ENCODE results near the gene PTCHD1. TPM values are rescaled to one million over a fixed set of nuclear protein-coding genes. Genes with fewer than 3 reads are reported as not detected.

The PTCHD1 gene
- total RNA-seq, 1 experiment from 2014 or later = not detected

DNA sequence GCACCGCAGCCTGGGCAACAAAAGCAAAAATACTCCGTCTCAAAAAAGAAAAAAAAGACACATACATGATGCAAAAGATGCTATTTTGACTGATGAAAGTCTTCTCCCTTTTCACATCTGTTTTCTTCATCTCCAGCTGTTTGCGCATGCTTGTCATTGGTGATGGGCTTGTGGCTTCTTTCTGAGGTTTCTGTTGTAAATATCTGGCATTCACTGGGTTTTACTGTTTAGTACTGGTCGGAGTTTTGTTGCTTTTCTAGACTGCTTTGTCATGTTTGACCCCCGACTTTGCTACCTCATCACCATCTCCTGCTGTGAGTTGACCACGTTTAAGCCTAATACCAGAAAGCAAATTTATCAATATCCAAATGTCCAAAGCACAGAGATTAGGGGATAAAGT lies 34.4 kb downstream of the PTCHD1 start:
- TF ChIP-seq TCF7L2 (IDR thresholded peaks at IDR 0.05; ENCODE audit: borderline replicate concordance, extremely low read depth, insufficient read depth, insufficient read length) = no peak
- no peak for TF ChIP-seq ELF1 (IDR thresholded peaks at IDR 0.05; ENCODE audit: borderline replicate concordance, low read depth)
- TF ChIP-seq SP1 (IDR thresholded peaks at IDR 0.05; ENCODE audit: low read depth) = no peak
- TF ChIP-seq POLR2A (IDR thresholded peaks at IDR 0.05; ENCODE audit: borderline replicate concordance, extremely low read depth, insufficient read depth, insufficient read length) = no peak
- no peak for TF ChIP-seq SRF (IDR thresholded peaks at IDR 0.05; ENCODE audit: low read depth)
- TF ChIP-seq, protein P1, sequence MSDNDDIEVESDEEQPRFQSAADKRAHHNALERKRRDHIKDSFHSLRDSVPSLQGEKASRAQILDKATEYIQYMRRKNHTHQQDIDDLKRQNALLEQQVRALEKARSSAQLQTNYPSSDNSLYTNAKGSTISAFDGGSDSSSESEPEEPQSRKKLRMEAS (IDR thresholded peaks at IDR 0.05) = no peak
- TF ChIP-seq, protein P2, sequence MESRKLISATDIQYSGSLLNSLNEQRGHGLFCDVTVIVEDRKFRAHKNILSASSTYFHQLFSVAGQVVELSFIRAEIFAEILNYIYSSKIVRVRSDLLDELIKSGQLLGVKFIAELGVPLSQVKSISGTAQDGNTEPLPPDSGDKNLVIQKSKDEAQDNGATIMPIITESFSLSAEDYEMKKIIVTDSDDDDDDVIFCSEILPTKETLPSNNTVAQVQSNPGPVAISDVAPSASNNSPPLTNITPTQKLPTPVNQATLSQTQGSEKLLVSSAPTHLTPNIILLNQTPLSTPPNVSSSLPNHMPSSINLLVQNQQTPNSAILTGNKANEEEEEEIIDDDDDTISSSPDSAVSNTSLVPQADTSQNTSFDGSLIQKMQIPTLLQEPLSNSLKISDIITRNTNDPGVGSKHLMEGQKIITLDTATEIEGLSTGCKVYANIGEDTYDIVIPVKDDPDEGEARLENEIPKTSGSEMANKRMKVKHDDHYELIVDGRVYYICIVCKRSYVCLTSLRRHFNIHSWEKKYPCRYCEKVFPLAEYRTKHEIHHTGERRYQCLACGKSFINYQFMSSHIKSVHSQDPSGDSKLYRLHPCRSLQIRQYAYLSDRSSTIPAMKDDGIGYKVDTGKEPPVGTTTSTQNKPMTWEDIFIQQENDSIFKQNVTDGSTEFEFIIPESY (IDR thresholded peaks at IDR 0.05; ENCODE audit: extremely low read depth, insufficient replicate concordance, low read length) = no peak
- TF ChIP-seq, protein P3, sequence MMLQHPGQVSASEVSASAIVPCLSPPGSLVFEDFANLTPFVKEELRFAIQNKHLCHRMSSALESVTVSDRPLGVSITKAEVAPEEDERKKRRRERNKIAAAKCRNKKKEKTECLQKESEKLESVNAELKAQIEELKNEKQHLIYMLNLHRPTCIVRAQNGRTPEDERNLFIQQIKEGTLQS (IDR thresholded peaks at IDR 0.05) = no peak
- no peak for TF ChIP-seq RAD21 (IDR thresholded peaks at IDR 0.05; ENCODE audit: low read depth)
- no peak for TF ChIP-seq EZH2 (IDR thresholded peaks at IDR 0.05)
- TF ChIP-seq EZH2phosphoT487 (IDR thresholded peaks at IDR 0.05; ENCODE audit: borderline replicate concordance) = no peak
- TF ChIP-seq CEBPB (IDR thresholded peaks at IDR 0.05; ENCODE audit: low read depth) = no peak
- Histone ChIP-seq H3K4me2 (ENCODE audit: low read length) (no peak overlapping the region), H3K27ac (ENCODE audit: low read depth, low read length) (no peak overlapping the region), H3K27me3 (ENCODE audit: insufficient read depth, low read length) (peaks cover 27% of the 10 kb centered on the region), H3K4me1 (ENCODE audit: control insufficient read depth in 1 of 2, insufficient read depth in 2 of 2, low read length in 2 of 2) (no peaks in the 10 kb centered on the region), H3K4me3 (replicated peaks in 1 of 2; ENCODE audit: low read depth in 1 of 2, low read length in 2 of 2) (no peak overlapping the region), H3K9me2 (ENCODE audit: insufficient read depth) (no peaks in the 10 kb centered on the region), H3K9me3 (ENCODE audit: control insufficient read depth in 1 of 2, insufficient read depth in 1 of 2, low read depth in 1 of 2, low read length in 2 of 2) (no peaks in the 10 kb centered on the region), H4K20me1 (ENCODE audit: insufficient read depth) (no peaks in the 10 kb centered on the region), H2AFZ (ENCODE audit: low read depth, low read length, poor library complexity, severe bottlenecking) (no peak overlapping the region), H3K79me2 (ENCODE audit: insufficient read depth, low read length) (no peaks in the 10 kb centered on the region), H3K36me3 (ENCODE audit: control insufficient read depth in 1 of 2, insufficient read depth in 2 of 2, low read length in 2 of 2) (no peaks in the 10 kb centered on the region), H3K9ac (ENCODE audit: low read length) (no peak overlapping the region)
- no peak for ATAC-seq
- RAD21 ChIA-PET (ENCODE audit: low non-redundant PET in 1 of 2, low total read pairs in 2 of 2, uncharacterized antibody in 2 of 2, unreplicated experiment in 2 of 2) = no interaction called here
- CTCF ChIA-PET = no interaction called here
- no TSS peak for BruUV-seq (replicated peaks)
- POLR2A ChIA-PET = no interaction called here
- DNase-seq (ENCODE audit: low read depth, low spot score) = no peak
- intact Hi-C loops (cut with micrococcal nuclease) = no loop called here
